Measurements from ENCODE around the gene PTPN4.

GRCh38 chr2:119723186-119723585, 36.5 kb upstream of the PTPN4 start:
- TF ChIP-seq CTCF (IDR thresholded peaks at IDR 0.05) (no peak), POLR2A (IDR thresholded peaks at IDR 0.05) (no peak)

Measured in testis (tissue), 2 donors.